ENCODE data around the gene PRKG1. TPM values are rescaled to one million over a fixed set of nuclear protein-coding genes. Genes with fewer than 3 reads are reported as not detected.

Gene PRKG1
- total RNA-seq, 4 donors from 2014 or later: 0.63 to 4.3 (median 2.1) TPM

- TF ChIP-seq POLR2A (IDR thresholded peaks at IDR 0.05): no peak
- TF ChIP-seq CTCF (IDR thresholded peaks at IDR 0.05): no peak
- intact Hi-C loops (cut with DNase I; ENCODE audit: low total_unique reads): no loop called here
- no peak overlapping the region for H3K4me3 ChIP-seq (ENCODE audit: low read depth, poor library complexity, severe bottlenecking)
- no peak for DNase-seq (ENCODE audit: low spot score in 2 of 2)
- WGBS, 2 donors: 45 to 46% methylated on average over 5 of the region's 5 CpGs
These were observed 924.8 kb downstream of the PRKG1 start for GRCh38 chr10:51999096-51999495.

GRCh38 chr10:52004342-52004949 lies 930.2 kb downstream of the PRKG1 start:
- no peak for TF ChIP-seq CTCF (IDR thresholded peaks at IDR 0.05)
- TF ChIP-seq POLR2A (IDR thresholded peaks at IDR 0.05): no peak
- WGBS, 2 donors: 36 to 41% methylated on average over 5 of the region's 5 CpGs
- no peak overlapping the region for H3K4me3 ChIP-seq (ENCODE audit: low read depth, poor library complexity, severe bottlenecking)
- DNase-seq (ENCODE audit: low spot score in 2 of 2): no peak
- intact Hi-C loops (cut with DNase I; ENCODE audit: low total_unique reads): no loop called here

GRCh38 chr10:52007091-52007490 lies 932.8 kb downstream of the PRKG1 start:
- WGBS, 2 donors: 89 to 92% methylated on average over 2 of the region's 2 CpGs
- no peak for DNase-seq (ENCODE audit: low spot score in 2 of 2)
- no peak for TF ChIP-seq CTCF (IDR thresholded peaks at IDR 0.05)
- no peak for TF ChIP-seq POLR2A (IDR thresholded peaks at IDR 0.05)
- intact Hi-C loops (cut with DNase I; ENCODE audit: low total_unique reads): no loop called here
- H3K4me3 ChIP-seq (ENCODE audit: low read depth, poor library complexity, severe bottlenecking): no peak overlapping the region

GRCh38 chr10:52011118-52011517 lies 936.8 kb downstream of the PRKG1 start:
- no peak for TF ChIP-seq POLR2A (IDR thresholded peaks at IDR 0.05)
- no peak for TF ChIP-seq CTCF (IDR thresholded peaks at IDR 0.05)
- H3K4me3 ChIP-seq (ENCODE audit: low read depth, poor library complexity, severe bottlenecking): no peak overlapping the region
- intact Hi-C loops (cut with DNase I; ENCODE audit: low total_unique reads): no loop called here
- no peak for DNase-seq (ENCODE audit: low spot score in 2 of 2)
- WGBS, 2 donors: 91 to 94% methylated on average over 1 of the region's 1 CpG

GRCh38 chr10:52019077-52019555 lies 944.8 kb downstream of the PRKG1 start:
- WGBS, 2 donors: 42 to 45% methylated on average over 3 of the region's 3 CpGs
- H3K4me3 ChIP-seq (ENCODE audit: low read depth, poor library complexity, severe bottlenecking): no peak overlapping the region
- DNase-seq (ENCODE audit: low spot score in 2 of 2): no peak
- intact Hi-C loops (cut with DNase I; ENCODE audit: low total_unique reads): no loop called here
- no peak for TF ChIP-seq CTCF (IDR thresholded peaks at IDR 0.05)
- no peak for TF ChIP-seq POLR2A (IDR thresholded peaks at IDR 0.05)

GRCh38 chr10:52019656-52020055 lies 945.4 kb downstream of the PRKG1 start:
- intact Hi-C loops (cut with DNase I; ENCODE audit: low total_unique reads): no loop called here
- no peak for TF ChIP-seq CTCF (IDR thresholded peaks at IDR 0.05)
- TF ChIP-seq POLR2A (IDR thresholded peaks at IDR 0.05): no peak
- DNase-seq (ENCODE audit: low spot score in 2 of 2): no peak

More at GRCh38 chr10:52019656-52020055, 945.4 kb downstream of the PRKG1 start:
- H3K4me3 ChIP-seq (ENCODE audit: low read depth, poor library complexity, severe bottlenecking): no peak overlapping the region
